Measurements from ENCODE around the gene SLC7A7.

GRCh38 chr14:22850944-22851764 lies 35.9 kb upstream of the SLC7A7 start:
- TF ChIP-seq SMC3 (IDR thresholded peaks at IDR 0.05; ENCODE audit: borderline replicate concordance, low read length): no peak
- no peak for TF ChIP-seq CTCF (IDR thresholded peaks at IDR 0.05 in 2 of 3, conservative IDR thresholded peaks at IDR 0.05 in 1 of 3; ENCODE audit: control insufficient read depth in 2 of 3, extremely low read depth in 1 of 3, insufficient read depth in 1 of 3, low read depth in 3 of 3, low read length in 3 of 3)

Measured in GM12878 (cell line).